Suprapubic skin (tissue), 4 donors: ENCODE measurements around the gene FARSA.

Experiments
- CTCF ChIP-seq, 2 donors: fragments of 200-600 bp in 1 of 2; fragments of 450-650 bp in 1 of 2; sonication (generic) in 1 of 2; IDR thresholded peaks; one replicate each; pipeline ENCODE4 v1.5.1; 2016 to 2019; ENCODE audit warnings: antibody characterized with exemption in 2 of 2, mild to moderate bottlenecking in 1 of 2, moderate library complexity in 1 of 2
- POLR2A ChIP-seq, 2 donors: fragments of 450-650 bp; IDR thresholded peaks; one replicate each; pipeline ENCODE4 v1.6.1; 2017; ENCODE audit warnings: antibody characterized with exemption in 2 of 2, mild to moderate bottlenecking in 2 of 2, moderate library complexity in 2 of 2
- POLR2AphosphoS5 ChIP-seq, 3 donors: sonication (generic); formaldehyde crosslinking; IDR thresholded peaks; one replicate each; pipeline ENCODE4 v1.6.1; 2017; ENCODE audit warnings: antibody characterized with exemption in 3 of 3

- TF ChIP-seq POLR2AphosphoS5 (IDR thresholded peaks at IDR 0.05) (no peak), POLR2A (IDR thresholded peaks at IDR 0.05) (no peak), CTCF (IDR thresholded peaks at IDR 0.05) (no peak)
Observed at GRCh38 chr19:12884202-12884601, 49.3 kb downstream of the FARSA start.
